Heart left ventricle (tissue), 13 donors: ENCODE data around the gene STRN3.

Source experiments
- CTCF ChIP-seq, 12 donors: fragments of 200-600 bp; sonication (generic) in 4 of 12; IDR thresholded peaks; one replicate each; pipeline versions ENCODE4 v1.5.0 to v1.8.0; 2018 to 2022; ENCODE audit warnings: antibody characterized with exemption in 12 of 12, mild to moderate bottlenecking in 5 of 12
- POLR2A ChIP-seq, 2 donors: fragments of 450-650 bp; IDR thresholded peaks; one replicate each; pipeline ENCODE4 v1.6.1; 2017; ENCODE audit warnings: antibody characterized with exemption in 2 of 2, mild to moderate bottlenecking in 2 of 2, moderate library complexity in 2 of 2
- donor health status: ischemic (EF 13 %, LVEDD 7.1; RV severe dilation, severe dysfunction).
- donor health status: DM: no; HTN: yes; CAD: no.
- donor health status: DM: no; HTN: no; CAD: no.
- donor health status: ischemic (EF 25% LVEDD 6.9; RV normal size, moderate dysfunction).
- donor health status: ischemic (EF 25% LVEDD 5.7; RV mildly dilated, moderate dysfunction).
- donor health status: ischemic (EF 35%, LVEDD 5.7; RV mildly dilated, moderate dysfunction).
- donor health status: nonischemic (EF 11% LVEDD 7.7; RV severe dilation, severe dysfunction).
- donor health status: DM: yes; HTN: yes; CAD: no.
- donor health status: PGD.
- donor health status: ischemic (EF 29% LVEDD 5.4; RV normal size, mild dysfunction).
- donor health status: nonischemic (EF 23%, LVEDD 6.1; RV moderate dilation, normal function).

GRCh38 chr14:30849354-30849753 is 176.8 kb downstream of the STRN3 start:
- TF ChIP-seq CTCF (IDR thresholded peaks at IDR 0.05), result no peak
- TF ChIP-seq POLR2A (IDR thresholded peaks at IDR 0.05), result no peak
